Mammary epithelial cell (primary cell): ENCODE data around the gene SORCS2.

Experiments used
- CTCF ChIP-seq, 2 donors: IDR thresholded peaks in 1 of 2; conservative IDR thresholded peaks in 1 of 2; 2 replicates each; pipeline ENCODE4 v1.5.1; 2011 to 2012; ENCODE audit warnings: inconsistent platforms in 2 of 2, low read length in 2 of 2, mild to moderate bottlenecking in 2 of 2, control low read depth in 1 of 2, low read depth in 1 of 2; ENCODE audit not compliant: insufficient read depth in 1 of 2; ENCODE audit errors: extremely low read depth in 1 of 2
- EZH2 ChIP-seq: IDR thresholded peaks from 2 replicates; pipeline ENCODE4 v1.6.1; 2012; ENCODE audit warnings: low read length, inconsistent platforms, borderline replicate concordance

- TF ChIP-seq CTCF (conservative IDR thresholded peaks at IDR 0.05 in 1 of 2, IDR thresholded peaks at IDR 0.05 in 1 of 2; ENCODE audit: extremely low read depth in 1 of 2, insufficient read depth in 1 of 2, low read depth in 1 of 2, low read length in 2 of 2) (no peak), EZH2 (no peak)
These were observed 541.7 kb downstream of the SORCS2 start for GRCh38 chr4:7733801-7734650.
